GM10248 (cell line): ENCODE results near the gene CAMKK2.

Experiments
- CTCF ChIA-PET: fragments of 300-600 bp; sonication (Branson Sonifier 250); formaldehyde crosslinking; extraction: SDS; loops from one replicate; lab custom pipeline; 2021; ENCODE audit warnings: antibody characterized with exemption; lab: Yijun Ruan, JAX
- POLR2A ChIA-PET: fragments of 350-650 bp; sonication (Branson Sonifier 250); formaldehyde crosslinking; extraction: SDS; loops from one replicate; lab custom pipeline; 2020; ENCODE audit warnings: antibody characterized with exemption; lab: Yijun Ruan, JAX
- DNase-seq: peaks from one replicate; pipeline ENCODE4 v3.0.0; 2012; ENCODE audit errors: extremely low spot score
- CTCF ChIP-seq: IDR thresholded peaks from 2 replicates; pipeline ENCODE4 v1.5.1; 2012; ENCODE audit warnings: mild to moderate bottlenecking, low read depth; ENCODE audit errors: extremely low read depth, missing control alignments, control extremely low read depth

CAMKK2 gene

GRCh38 chr12:121217761-121218160 lies 78.7 kb downstream of the CAMKK2 start:
- no peak for DNase-seq
- TF ChIP-seq CTCF: no peak
- ChIA-PET POLR2A (interaction anchor here (0.7 to 1.2 kb wide), 2 partner anchors 21 to 435 kb away, joined by 3 to 4 read pairs; no protein-coding TSS in a partner anchor), CTCF (interaction anchor here (1.4 kb wide), 2 partner anchors 14 to 22 kb away, joined by 3 read pairs; no protein-coding TSS in a partner anchor)

GRCh38 chr12:121217063-121217462 lies 79.4 kb downstream of the CAMKK2 start:
- CTCF ChIA-PET: interaction anchor here (0.7 to 1.6 kb wide), 4 partner anchors 13 to 22 kb away, joined by 3 to 5 read pairs (median 3); no protein-coding TSS in a partner anchor
- POLR2A ChIA-PET: no interaction called here
- DNase-seq: no peak
- no peak for TF ChIP-seq CTCF

GRCh38 chr12:121216102-121216501 lies 80.4 kb downstream of the CAMKK2 start:
- ChIA-PET POLR2A (no interaction called here), CTCF (interaction anchor here (1.2 to 2.4 kb wide), 3 partner anchors 9 to 23 kb away, joined by 3 to 12 read pairs (median 5); no protein-coding TSS in a partner anchor)
- no peak for DNase-seq
- TF ChIP-seq CTCF: no peak

GRCh38 chr12:121214855-121215745 lies 81.4 kb downstream of the CAMKK2 start:
- TF ChIP-seq CTCF: no peak
- CTCF ChIA-PET: interaction anchor here (1.2 to 2.4 kb wide), 2 partner anchors 8 to 15 kb away, joined by 3 to 12 read pairs; no protein-coding TSS in a partner anchor
- POLR2A ChIA-PET: interaction anchor here (0.6 kb wide), 1 partner anchor 129 kb away, joined by 3 read pairs; no protein-coding TSS in a partner anchor
- no peak for DNase-seq

GRCh38 chr12:121214166-121214777 lies 82.2 kb downstream of the CAMKK2 start:
- no peak for TF ChIP-seq CTCF
- CTCF ChIA-PET: interaction anchor here (1.4 to 2.4 kb wide), 2 partner anchors 16 to 121 kb away, joined by 3 to 12 read pairs; no protein-coding TSS in a partner anchor
- DNase-seq: no peak
- POLR2A ChIA-PET: interaction anchor here (0.6 kb wide), 1 partner anchor 31 kb away, joined by 4 read pairs; no protein-coding TSS in a partner anchor

- no peak for TF ChIP-seq CTCF
- ChIA-PET POLR2A (no interaction called here), CTCF (interaction anchor here (1.4 kb wide), 1 partner anchor 122 kb away, joined by 3 read pairs; no protein-coding TSS in a partner anchor)
- no peak for DNase-seq
Observed at GRCh38 chr12:121212875-121213274, 83.6 kb downstream of the CAMKK2 start.
